Erythroblast (primary cell): ENCODE measurements around the gene LMLN.
"Not testable (repeated sequence)": the region's sequence is repeated elsewhere in the genome, so short reads cannot be mapped to it uniquely, and the experiment has no call there.

Source experiments
- GATA1 ChIP-seq: IDR thresholded peaks from 2 replicates; pipeline ENCODE4 v1.6.1; 2011; ENCODE audit warnings: low read depth, mild to moderate bottlenecking, control low read depth, low read length, moderate library complexity
- POLR2A ChIP-seq: IDR thresholded peaks from 2 replicates; pipeline ENCODE4 v1.6.1; 2011; ENCODE audit warnings: mild to moderate bottlenecking, low read length

DNA sequence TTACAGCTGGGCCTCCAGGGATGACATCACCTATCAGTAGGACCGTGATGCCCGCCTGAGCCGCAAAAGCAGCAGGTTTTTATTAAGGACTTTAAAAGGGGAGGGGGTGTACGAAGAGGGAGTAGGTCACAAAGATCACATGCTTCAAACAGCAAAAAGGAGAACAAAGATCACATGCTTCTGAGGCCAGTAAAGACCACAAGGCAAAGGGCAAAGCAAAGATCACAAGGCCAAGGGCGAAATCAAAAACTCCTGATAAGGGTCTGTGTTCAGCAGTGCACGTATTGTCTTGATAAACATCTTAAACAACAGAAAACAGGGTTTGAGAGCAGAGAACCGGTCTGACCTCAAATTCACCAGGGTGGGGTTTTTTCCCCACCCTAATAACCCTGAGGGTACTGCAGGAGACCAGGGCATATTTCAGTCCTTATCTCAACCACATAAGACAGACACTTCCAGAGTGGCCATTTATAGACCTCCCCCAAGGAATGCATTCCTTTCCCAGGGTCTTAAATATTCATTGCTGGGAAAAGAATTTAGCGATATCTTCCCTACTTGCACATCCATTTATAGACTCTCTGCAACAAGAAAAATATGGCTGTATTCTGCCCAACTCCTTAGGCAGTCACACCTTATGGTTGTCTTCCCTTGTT, 7.4 kb downstream of the LMLN start:
- not testable (repeated sequence) for TF ChIP-seq POLR2A, GATA1
